Measurements from ENCODE around the gene CDC27.

CDC27 gene

GRCh38 chr17:47223007-47223406 lies 33.9 kb upstream of the CDC27 start:
- no peak for TF ChIP-seq SPI1 (IDR thresholded peaks at IDR 0.05; ENCODE audit: borderline replicate concordance, low read depth)
- no peak for DNase-seq (ENCODE audit: low read depth in 1 of 2, low spot score in 1 of 2)
- no peaks in the 10 kb centered on the region for H3K27me3 ChIP-seq (ENCODE audit: insufficient read depth, poor library complexity, severe bottlenecking)
- no peak overlapping the region for H3K4me3 ChIP-seq (replicated peaks; ENCODE audit: insufficient read depth, low read length)
- no peak overlapping the region for H3K27ac ChIP-seq (replicated peaks)

GRCh38 chr17:47222047-47222446 lies 33.0 kb upstream of the CDC27 start:
- no peak overlapping the region for H3K4me3 ChIP-seq (replicated peaks; ENCODE audit: insufficient read depth, low read length)
- no peaks in the 10 kb centered on the region for H3K27me3 ChIP-seq (ENCODE audit: insufficient read depth, poor library complexity, severe bottlenecking)
- TF ChIP-seq POLR2AphosphoS5 (IDR thresholded peaks at IDR 0.05; ENCODE audit: low read depth) (no peak), SPI1 (IDR thresholded peaks at IDR 0.05; ENCODE audit: borderline replicate concordance, low read depth) (no peak), REST (IDR thresholded peaks at IDR 0.05; ENCODE audit: insufficient replicate concordance, low read depth) (no peak), GABPA (IDR thresholded peaks at IDR 0.05; ENCODE audit: low read depth) (no peak)
- TF ChIP-seq, protein P1, sequence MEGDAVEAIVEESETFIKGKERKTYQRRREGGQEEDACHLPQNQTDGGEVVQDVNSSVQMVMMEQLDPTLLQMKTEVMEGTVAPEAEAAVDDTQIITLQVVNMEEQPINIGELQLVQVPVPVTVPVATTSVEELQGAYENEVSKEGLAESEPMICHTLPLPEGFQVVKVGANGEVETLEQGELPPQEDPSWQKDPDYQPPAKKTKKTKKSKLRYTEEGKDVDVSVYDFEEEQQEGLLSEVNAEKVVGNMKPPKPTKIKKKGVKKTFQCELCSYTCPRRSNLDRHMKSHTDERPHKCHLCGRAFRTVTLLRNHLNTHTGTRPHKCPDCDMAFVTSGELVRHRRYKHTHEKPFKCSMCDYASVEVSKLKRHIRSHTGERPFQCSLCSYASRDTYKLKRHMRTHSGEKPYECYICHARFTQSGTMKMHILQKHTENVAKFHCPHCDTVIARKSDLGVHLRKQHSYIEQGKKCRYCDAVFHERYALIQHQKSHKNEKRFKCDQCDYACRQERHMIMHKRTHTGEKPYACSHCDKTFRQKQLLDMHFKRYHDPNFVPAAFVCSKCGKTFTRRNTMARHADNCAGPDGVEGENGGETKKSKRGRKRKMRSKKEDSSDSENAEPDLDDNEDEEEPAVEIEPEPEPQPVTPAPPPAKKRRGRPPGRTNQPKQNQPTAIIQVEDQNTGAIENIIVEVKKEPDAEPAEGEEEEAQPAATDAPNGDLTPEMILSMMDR (IDR thresholded peaks at IDR 0.05; ENCODE audit: insufficient read depth, low read length) = no peak
- DNase-seq (ENCODE audit: low read depth in 1 of 2, low spot score in 1 of 2) = no peak
- H3K27ac ChIP-seq (replicated peaks) = no peak overlapping the region

GRCh38 chr17:47221154-47221553 lies 32.1 kb upstream of the CDC27 start:
- Histone ChIP-seq H3K27me3 (ENCODE audit: insufficient read depth, poor library complexity, severe bottlenecking) (no peaks in the 10 kb centered on the region), H3K4me3 (replicated peaks; ENCODE audit: insufficient read depth, low read length) (no peak overlapping the region), H3K27ac (replicated peaks) (no peak overlapping the region)
- TF ChIP-seq SPI1 (IDR thresholded peaks at IDR 0.05; ENCODE audit: borderline replicate concordance, low read depth) = no peak
- TF ChIP-seq REST (IDR thresholded peaks at IDR 0.05; ENCODE audit: insufficient replicate concordance, low read depth) = no peak
- TF ChIP-seq POLR2AphosphoS5 (IDR thresholded peaks at IDR 0.05; ENCODE audit: low read depth) = no peak
- no peak for TF ChIP-seq GABPA (IDR thresholded peaks at IDR 0.05; ENCODE audit: low read depth)
- TF ChIP-seq, protein P1 (IDR thresholded peaks at IDR 0.05; ENCODE audit: insufficient read depth, low read length) = no peak
- DNase-seq (ENCODE audit: low read depth in 1 of 2, low spot score in 1 of 2) = no peak

DNA sequence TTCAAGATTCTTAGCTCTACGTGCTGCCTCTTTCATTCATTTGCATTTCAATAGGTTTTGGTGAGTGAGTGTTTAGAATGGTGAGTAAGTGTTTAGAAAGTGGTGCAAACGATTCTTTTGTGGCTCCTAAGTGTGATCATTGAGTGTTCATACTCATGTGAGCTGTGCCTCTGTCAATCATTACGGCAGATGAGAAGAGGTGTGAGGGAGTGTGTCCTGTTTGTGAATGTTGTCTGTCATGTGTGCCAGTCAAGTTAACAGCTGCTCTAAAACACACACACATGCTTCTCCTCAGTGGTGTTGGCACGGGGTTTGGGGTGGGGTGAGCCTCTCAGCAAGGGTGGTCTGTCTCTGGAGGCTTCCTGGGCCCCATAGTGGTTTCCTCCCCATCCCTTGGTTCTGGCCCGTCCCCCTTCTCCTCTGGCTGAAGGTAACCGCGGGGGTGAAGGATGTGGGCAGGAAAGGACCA lies 31.5 kb upstream of the CDC27 start:
- Histone ChIP-seq H3K4me3 (replicated peaks; ENCODE audit: insufficient read depth, low read length) (no peak overlapping the region), H3K27ac (replicated peaks) (no peak overlapping the region), H3K27me3 (ENCODE audit: insufficient read depth, poor library complexity, severe bottlenecking) (no peaks in the 10 kb centered on the region)
- no peak for DNase-seq (ENCODE audit: low read depth in 1 of 2, low spot score in 1 of 2)
- TF ChIP-seq, protein P1 (IDR thresholded peaks at IDR 0.05; ENCODE audit: insufficient read depth, low read length) = no peak
- TF ChIP-seq SPI1 (IDR thresholded peaks at IDR 0.05; ENCODE audit: borderline replicate concordance, low read depth) (no peak), POLR2AphosphoS5 (IDR thresholded peaks at IDR 0.05; ENCODE audit: low read depth) (no peak), GABPA (IDR thresholded peaks at IDR 0.05; ENCODE audit: low read depth) (no peak)
